GM19023 (cell line): Measurements from ENCODE around the gene HSD11B2.

Source experiments
- ATAC-seq: cut with Tn5 transposase; IDR thresholded peaks from one replicate; pipeline ENCODE4 v1.9.1; 2021; ENCODE audit warnings: mild to moderate bottlenecking, moderate library complexity; ENCODE audit not compliant: unreplicated experiment

The HSD11B2 gene

DNA sequence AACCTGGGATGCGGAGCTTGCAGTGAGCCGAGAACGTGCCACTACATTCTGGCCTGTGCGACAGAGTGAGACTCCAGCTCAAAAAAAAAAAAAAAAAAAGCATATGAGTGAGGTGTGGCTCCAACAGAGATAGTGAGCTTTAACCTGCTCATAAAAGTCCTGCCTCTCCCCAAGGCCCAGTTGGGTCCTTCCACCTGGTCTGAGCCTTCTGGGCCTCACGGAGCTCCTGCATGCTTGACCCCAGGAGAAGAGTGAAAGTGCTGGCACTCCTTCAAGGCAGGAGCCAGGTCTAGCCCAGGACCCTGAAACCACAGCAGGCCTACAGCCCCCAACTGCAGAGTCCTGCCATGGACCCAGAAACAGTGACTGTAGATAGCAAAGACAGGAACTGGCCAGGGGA lies 17.7 kb downstream of the HSD11B2 start:
- ATAC-seq = no peak

DNA sequence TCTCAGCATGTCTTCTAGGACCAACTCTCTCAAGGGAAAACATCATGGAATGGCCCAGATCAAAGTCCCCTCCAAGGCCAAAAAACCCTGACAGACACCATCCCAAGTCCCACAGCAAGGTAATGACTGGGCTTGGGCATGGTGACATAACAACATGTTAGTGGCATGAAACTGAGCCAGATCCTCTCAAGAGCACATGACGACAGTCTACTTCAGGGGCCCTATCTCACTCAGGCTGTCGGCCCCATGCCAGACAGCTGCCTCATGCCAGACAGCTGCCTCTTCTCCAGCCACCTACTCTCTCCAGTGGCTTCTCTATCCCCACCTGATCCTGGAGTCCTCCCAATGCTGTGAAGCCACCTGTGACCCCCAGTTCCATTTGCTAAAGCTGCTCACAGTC lies 18.4 kb downstream of the HSD11B2 start:
- ATAC-seq = no peak

DNA sequence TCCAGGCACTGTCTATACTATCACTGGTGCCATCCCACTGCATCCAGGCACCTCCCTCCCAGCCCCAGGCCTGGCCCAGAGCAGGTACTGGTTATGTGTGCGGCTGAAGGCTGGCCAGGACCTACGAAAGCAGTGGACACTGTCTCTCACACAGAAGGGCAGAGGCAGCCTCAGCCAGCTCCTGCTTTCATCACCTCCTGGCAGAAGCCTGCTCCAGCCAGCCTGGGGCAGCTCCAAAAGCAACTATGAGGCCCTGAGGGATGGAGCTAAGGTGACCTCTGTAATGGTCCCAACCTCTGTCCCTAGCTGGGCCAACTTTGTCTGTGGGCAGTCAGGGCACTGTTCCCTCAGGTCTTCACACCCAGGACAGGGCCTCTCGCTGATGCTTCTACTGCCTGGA lies 18.8 kb downstream of the HSD11B2 start:
- no peak for ATAC-seq

DNA sequence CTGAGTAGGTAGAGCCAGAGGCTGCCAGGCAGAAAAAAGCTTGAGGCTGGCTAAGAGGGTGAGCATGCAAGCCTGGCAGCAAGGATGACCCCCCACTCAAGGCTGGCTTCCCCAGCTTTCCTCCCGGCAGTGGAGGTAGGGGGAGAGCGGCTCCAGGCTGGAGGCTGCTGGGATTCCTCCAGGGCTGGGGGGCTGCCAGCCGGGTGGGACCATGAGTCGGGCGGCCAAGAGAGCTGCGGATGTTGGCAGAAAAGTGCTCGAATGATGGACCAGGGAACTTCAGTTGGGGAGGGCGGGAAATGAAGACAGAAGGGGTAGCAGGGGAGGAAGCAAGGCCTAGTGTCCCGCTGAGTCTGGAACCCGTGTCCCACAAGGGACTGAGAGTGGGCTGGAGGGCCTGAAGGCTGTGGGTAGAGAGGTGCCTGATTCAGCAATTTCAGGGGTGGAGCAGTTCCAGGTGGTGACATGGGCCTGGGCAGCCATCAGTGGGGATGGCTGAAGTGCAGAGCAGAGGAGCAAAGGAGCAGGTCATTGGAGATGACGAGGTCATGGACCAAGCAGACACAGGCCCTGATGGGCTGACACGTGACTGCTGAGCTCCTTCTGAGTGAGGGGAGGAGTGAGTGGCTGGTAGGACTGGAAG lies 20.3 kb downstream of the HSD11B2 start:
- ATAC-seq = no peak

DNA sequence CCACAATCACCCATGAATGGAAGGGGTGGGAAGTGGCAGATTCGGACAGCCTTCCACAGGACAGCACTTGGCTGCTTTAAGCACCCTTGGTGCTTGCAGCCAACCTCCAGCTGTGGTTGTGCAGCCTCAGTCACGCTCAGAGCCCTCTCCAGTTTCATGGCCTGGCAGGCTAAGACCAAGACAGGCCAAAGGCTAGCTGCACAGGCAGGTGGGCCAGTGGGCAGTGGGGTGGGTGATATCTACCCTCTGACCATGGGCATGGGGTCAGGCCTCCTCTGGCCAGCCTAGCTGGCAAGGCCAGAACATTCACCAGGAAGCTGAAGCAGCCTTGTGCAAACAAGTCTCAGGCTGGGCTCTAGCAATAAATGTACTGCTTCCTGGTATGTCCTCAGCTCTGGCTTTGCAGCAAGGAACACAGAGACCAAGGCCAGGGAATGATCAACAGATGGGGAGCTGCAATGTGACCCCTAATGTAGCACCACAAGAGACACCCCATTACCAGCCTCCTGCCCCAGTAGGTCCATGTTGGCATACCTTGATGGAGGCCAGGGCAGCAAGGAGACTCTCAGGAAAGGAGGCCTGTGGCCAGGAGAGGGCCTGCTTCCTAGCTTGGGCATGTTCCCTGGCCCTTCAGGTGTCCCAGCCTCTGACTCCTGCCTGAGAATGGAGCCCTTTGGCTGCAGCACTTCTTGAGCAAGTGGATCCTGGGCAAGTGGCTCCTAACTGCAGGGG lies 20.9 kb downstream of the HSD11B2 start:
- ATAC-seq = no peak

DNA sequence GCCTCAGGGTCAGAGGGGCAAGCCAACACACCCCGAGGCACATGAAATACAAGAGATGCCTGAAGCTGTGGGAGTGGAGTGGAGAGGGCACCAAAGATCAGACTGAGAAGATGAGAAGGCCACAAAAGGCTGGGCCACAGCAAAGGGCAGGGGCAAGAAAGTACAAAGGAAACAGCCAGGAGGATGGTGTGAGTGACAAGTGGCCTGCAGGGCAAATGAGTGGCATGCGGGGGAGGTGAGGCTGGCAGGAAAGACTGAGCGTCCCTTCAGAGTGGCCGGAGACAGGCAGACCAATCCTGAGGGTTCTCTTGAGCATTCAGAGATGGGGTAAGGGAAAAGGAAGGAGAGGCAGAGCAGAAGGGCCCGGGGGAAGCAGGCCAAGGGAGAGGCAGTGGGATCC lies 23.2 kb downstream of the HSD11B2 start:
- ATAC-seq = no peak

DNA sequence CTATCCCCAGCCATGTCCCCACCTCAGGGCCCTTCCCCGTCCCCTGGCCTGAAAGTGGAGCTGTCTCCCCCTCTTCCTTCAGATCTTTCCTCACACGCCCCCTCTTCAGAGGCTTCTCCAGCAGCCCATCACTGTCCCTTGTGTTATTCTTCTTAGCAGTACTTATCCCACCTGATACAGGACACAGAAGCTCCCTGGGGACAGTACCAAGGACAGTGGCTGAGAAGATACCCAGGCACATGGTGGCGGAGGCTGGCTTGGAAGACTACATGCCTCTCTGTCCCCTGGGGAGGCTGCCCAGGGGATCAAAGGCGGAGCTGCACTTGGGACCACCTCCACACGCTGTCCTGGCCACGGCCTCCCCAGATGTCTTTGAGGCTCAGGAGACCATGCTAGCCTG lies 23.9 kb downstream of the HSD11B2 start:
- no peak for ATAC-seq

DNA sequence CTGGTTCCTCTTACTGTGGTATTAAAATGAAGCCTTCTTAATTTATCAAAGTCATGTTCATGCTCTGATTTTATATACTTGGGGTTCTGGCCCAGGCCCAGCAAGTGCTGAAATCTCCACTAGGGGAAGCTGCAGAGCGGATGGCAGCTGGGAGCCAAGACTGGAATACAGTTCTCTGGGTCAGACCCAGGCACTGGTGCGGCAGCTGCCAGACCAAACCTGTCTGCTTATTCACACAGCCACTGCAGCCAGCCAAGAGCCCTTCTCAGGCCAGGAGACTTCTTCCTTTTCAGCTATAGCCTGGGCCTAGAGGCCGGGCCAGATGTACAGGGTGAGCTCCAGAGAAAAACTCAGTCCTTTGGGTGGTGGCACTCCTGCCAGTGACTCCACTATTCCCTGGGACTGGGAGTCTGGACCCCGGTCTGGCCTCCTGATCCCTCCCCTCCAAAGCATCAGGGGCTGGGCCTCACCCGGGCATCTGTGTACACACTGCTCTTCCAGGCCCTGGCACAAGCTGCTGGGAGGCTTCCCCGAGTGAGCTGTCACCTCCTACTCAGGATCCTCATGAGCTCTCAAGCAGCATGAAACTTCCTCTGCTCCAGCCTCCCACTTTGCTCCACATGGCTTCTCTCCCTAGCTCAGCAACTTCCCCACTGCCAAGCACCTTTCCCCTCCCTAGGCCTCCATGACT lies 25.6 kb downstream of the HSD11B2 start:
- no peak for ATAC-seq

DNA sequence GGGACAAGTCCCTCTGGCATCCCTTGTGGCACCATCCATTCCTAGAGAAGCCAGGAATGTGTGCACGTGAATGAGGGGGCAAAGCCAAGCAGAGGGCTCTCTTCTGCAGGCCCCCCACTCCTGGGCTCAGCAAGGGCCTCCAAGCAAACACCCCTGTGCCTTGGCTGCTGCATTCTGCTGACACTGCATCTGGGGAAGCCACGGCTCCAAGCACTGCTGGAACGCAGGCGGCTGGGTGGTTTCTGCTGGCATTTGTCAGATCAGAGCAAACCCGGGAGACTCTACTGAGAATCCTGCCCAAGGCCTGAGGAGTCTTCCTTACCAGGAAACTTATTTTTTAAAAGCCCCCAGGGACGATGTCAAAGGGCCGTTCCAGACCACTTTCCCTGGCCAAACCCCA lies 26.7 kb downstream of the HSD11B2 start:
- no peak for ATAC-seq

DNA sequence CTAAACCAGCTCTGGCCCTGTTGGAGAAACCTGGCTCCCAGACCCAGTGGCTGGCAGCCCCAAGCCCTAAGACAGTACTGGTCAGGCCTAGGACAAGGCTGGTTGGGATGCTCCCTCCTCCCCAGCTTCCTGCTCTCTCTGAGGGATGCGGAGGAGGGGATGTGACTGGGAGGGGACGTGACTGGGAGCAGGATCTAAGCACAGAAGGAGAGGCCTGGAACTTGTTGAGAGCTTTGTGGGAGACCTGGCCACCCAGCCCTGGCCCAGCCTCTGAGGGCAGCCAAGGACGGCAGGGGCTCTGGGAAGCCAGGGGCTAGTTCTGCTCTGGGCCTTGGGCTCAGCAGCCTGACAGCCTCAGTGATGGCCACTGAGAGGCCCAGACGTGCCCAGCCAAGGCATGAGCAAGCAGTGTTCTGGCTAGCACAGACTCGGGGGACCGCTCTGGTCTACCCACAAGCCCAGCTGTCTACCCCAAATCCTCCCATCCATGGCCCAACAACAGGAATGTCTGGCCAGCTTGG lies 27.3 kb downstream of the HSD11B2 start:
- ATAC-seq = no peak

DNA sequence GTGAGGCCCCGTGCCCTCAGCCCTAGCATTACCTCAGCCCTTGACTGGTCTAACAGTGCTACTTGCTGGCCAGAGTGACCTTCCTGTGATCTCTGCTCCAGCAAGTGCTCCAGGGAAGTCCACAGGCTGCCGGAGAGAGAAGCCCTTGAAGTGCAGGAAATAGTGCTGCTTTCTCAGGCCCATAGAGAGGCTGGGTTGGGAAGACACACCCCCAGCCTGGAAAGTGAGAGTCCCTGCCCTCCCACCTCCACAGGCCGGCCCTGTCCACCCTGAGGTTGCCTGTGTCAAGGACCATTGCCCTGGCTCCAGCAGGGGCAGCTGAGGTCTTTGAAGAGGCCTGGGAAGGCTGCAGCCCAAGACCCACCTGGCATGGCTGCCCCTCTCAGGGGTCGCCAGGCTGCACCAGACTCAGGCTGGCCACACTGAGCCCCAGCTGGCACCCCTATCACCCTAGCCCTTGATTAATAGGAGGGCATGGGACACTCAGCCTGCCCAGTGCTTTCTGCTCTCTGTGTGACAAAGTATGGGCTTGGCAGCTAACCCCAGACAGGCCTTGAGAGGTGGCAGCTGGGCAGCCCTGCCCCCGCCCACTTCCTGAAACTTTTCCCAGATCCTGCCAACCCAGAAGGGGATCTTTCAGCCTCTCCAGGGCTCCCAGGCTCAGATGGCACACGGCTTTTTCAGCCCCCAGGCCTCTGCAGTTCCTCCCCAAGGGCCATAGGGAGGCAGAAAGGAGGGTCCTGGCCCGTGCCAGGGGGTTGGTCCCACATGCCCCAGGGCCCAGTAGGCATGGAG lies 28.3 kb downstream of the HSD11B2 start:
- no peak for ATAC-seq

DNA sequence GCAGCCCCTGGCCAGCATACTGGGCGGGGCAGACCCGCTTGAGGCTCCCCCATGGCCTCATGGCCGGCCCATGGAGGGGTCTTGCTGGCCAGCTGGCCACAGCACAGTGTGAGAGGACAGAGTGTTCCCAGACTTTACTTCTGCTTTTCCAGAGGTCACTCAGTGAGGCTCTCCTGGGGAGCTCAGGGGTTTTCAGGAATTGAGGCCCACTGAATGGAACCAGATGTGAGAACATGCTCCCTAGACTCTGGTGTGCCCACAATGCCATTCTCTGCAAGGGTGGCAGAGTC lies 28.9 kb downstream of the HSD11B2 start:
- ATAC-seq = no peak

DNA sequence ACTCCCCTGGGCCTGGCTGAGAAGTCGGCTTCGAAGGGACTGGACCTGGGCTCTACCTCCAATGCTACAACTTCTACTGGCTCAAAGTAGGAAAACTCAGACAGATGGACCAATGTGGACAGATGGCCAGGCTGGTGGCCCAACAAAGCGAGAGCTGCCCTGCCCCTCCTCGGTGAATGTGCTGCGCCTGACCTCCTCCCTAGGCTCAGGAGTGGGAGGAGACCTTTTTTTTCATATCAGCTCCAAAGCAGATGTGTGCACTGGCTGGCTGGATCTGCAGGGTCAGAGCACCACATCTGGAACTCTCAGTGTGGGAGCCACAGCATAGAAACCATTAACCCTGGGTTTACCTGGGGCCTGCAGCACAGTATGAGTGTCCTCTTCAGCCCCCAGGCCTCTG lies 29.2 kb downstream of the HSD11B2 start:
- no peak for ATAC-seq

DNA sequence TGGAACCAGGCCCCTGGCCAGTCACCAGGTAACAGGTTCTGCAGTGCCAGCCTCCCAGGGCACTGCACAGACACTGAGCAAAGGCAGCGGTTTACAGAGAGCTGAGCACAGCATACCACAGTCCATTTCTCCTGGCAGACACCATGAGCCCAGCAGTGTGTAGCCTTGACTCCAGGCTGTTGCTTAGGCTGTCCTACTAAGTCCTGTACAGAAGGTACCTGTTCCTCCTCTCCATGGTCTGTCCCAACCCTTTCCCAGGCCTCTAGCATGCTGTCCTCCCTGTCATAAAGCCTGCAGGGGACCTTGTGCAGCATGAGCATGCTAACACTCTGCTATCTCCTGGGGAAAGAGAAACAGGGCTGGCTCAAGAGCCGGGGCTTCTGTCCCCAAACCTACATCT lies 30.0 kb downstream of the HSD11B2 start:
- ATAC-seq = no peak

DNA sequence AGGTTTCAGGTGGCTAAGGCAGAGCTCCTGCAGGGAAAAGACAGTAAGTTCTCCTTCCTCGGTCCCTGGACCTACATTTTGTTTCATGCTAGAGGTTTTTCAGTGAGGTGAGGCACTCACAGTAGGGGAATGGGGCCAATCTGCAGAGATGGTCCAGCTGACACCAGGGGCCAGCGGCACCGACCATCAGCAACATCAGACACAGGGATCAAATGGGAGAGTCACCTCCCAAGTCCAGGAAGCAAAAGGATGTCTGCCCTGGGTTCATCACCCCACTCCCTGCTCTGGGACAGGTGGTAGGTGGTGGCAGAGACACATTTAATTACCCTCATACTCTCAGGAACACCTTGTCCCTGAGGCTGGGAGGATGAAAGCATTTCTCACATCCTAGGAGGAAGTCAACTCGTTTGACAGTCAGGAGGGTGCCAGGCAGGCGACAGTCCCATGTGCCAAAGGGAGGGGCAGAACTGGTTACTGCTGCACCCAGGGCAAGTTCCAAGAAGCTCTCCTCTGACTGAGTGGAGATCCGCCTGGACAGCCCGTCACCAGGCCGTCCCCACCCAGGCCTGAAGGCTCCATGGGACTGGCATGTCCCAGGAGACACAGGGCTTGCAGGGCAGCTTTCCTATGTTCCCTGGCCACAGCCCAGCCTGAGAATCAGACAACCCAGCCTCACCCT lies 30.8 kb downstream of the HSD11B2 start:
- no peak for ATAC-seq

DNA sequence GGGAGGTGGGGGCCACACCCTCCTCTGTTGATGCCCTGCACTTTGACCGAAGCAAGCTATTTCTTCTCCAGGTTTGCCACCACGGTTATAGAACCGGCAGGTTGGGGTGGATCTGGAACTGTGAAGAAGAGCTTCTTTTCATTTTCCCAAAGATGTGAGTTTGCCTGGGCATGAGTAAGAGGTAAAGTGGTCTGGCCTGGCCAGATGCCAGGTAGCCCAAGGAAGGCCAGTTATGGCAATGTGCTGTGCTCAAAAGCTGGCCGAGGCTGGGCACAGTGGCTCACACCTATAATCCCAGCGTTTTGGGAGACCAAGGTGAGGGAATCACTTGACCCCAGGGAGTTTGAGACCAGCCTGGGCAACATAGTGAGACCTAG lies 31.3 kb downstream of the HSD11B2 start:
- no peak for ATAC-seq

DNA sequence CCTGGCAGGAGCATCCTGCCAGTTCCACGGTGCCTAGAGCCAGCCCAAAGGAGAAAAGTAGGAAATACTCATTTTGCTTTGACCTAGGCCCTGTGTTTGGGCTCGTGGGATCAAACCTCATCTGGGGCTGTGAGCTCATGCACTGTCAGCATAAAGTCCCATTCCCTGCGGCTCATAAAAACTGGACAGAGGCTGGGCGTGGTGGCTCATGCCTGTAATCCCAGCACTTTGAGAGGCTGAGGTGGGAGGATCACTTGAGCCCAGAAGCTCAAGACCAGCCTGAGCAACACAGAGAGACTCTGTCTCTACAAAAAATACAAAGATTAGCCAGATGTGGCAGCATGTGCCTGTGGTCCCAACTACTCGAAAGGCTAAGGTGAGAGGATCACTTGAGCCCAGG lies 32.1 kb downstream of the HSD11B2 start:
- ATAC-seq = no peak

DNA sequence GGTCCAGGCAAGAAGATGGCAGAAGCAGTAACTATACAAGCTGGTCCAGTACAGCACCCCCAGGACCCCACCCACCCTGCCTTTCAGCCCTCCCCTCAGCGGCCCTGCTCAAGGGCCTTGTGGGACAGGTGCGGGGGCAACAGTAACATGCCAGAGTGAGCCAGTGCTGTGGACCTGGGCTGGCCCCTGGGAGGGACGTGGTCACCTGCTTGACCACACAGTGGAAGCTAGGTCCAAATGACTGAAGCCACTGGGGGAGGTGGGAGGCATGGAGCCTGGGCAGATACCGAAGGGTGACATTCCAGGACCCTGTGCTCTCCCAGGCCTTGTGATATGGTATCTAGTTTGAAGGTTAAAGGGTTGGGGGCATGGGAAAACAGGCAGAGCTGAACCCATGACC lies 32.8 kb downstream of the HSD11B2 start:
- ATAC-seq = no peak

DNA sequence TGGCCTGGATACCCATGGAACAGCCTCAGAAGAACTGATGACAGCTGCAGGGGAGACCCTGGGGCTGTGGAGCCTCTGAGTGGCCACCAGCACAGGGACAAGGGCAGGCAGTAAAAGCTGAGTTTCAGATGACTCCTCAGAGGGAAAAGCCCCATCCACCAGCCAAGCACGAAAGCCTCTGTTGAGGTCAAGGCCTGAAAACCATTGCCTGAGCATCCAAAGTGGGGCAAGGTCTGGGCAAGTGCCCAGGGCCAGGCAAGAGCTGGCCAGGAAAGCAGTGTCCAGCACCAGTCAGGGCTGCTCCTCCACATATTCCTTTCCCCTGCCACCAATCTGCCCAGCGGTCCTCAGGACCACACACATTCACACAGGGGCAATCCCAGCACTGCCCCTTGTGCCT lies 33.6 kb downstream of the HSD11B2 start:
- ATAC-seq = no peak

DNA sequence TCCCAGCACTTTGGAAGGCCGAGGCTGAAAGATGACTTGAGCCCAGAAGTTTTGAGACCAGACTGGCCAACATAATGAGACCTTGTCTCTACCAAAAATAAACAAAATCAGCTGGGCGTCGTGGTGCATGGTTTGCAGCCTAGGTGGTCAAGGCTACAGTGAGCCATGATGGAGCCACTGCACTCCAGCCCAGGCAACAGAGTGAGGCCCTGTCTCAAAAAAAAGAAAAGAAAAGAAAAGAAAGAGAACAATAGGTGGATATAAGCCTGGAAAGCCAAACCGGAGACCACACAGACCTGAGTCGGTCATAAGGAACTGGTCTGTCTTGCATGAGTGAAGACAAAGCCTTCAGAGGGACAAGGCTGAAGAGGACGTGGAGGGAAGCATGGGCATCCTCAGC lies 35.7 kb downstream of the HSD11B2 start:
- no peak for ATAC-seq

DNA sequence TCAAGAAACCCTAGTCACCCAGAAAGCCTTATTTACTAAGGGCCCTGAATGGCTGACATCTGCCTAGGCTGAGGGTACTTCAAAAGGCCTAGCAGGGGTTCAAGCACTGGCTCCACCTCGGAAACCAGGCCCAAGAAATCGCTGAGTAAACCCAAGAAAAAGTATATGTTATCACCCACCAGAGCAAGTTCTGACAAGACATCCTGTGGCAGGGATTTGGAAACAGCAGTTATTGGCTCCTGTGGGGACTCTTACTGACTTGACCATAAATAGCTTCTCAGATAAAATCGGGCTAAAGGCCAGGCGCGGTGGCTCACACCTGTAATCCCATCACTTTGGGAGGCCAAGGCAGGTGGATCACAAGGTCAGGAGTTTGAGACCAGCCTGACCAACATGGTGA lies 37.8 kb downstream of the HSD11B2 start:
- ATAC-seq = no peak
